K562 (cell line): ENCODE data around the gene TMEM72. TPM values are rescaled to one million over a fixed set of nuclear protein-coding genes. Genes with fewer than 3 reads are reported as not detected.

Experiments used
- ATAC-seq: fragments of 200-7000 bp; cut with Tn5 transposase; 3 replicates; pipeline ENCODE4 v1.9.1; 2020; ENCODE audit warnings: moderate library complexity
- BruUV-seq: library from RNA; stranded (reverse); fragments of 400-500 nt; replicated peaks from 2 replicates; lab custom pipeline; 2021; lab: Mats Ljungman, UMichigan
- CTCF ChIA-PET: fragments of 300-600 bp; formaldehyde crosslinking; extraction: SDS; loops from one replicate; lab custom pipeline; 2021; ENCODE audit warnings: low intra/inter-chr PET ratio; lab: Yijun Ruan, JAX
- POLR2A ChIA-PET: fragments of 300-600, 350-650 bp; sonication (Branson Sonifier 250); formaldehyde crosslinking; extraction: SDS; loops from one replicate; lab custom pipeline; 2021; ENCODE audit warnings: antibody characterized with exemption, inconsistent platforms; lab: Yijun Ruan, JAX
- DNase-seq, 4 experiments: peaks; one replicate each; pipeline versions ENCODE4 v3.0.0 to v3.0.0-alpha.2; 2011 to 2018; ENCODE audit warnings: low spot score in 3 of 4, mixed read lengths in 3 of 4; ENCODE audit errors: extremely low read depth in 1 of 4
- FAIRE-seq: peaks from 2 replicates; lab custom pipeline; 2011; peaks lifted over from hg19 to GRCh38; lab: Jason Lieb, UNC
- H2AFZ ChIP-seq: 2 replicates; pipeline ENCODE4 v1.6.0; 2011; ENCODE audit warnings: low read depth, low read length, control low read depth, inconsistent platforms
- H3K27ac ChIP-seq: fragments of 200-600 bp; 3 replicates; pipeline ENCODE4 v1.8.0; 2011; ENCODE audit warnings: low read depth, mild to moderate bottlenecking, control low read depth, inconsistent platforms, low read length, moderate library complexity, mixed read lengths; ENCODE audit errors: extremely low read depth
- H3K27me3 ChIP-seq, 2 experiments: fragments of 300-600 bp in 1 of 2; 2 replicates in 1 of 2; 3 replicates in 1 of 2; pipeline versions ENCODE4 v1.6.0 to v1.8.0; 2011; ENCODE audit warnings: inconsistent platforms in 2 of 2, low read length in 2 of 2, mild to moderate bottlenecking in 1 of 2, mixed read lengths in 1 of 2, moderate library complexity in 1 of 2; ENCODE audit not compliant: control insufficient read depth in 2 of 2, insufficient read depth in 2 of 2
- H3K36me3 ChIP-seq: fragments of 300-600 bp; 3 replicates; pipeline ENCODE4 v1.8.0; 2011; ENCODE audit warnings: mild to moderate bottlenecking, low read length, inconsistent platforms; ENCODE audit not compliant: control insufficient read depth, insufficient read depth
- H3K4me1 ChIP-seq, 2 experiments: fragments of 200-600 bp in 1 of 2; replicated peaks in 1 of 2; 2 replicates in 1 of 2; 3 replicates in 1 of 2; pipeline versions ENCODE4 v1.5.1 to v1.8.0; 2011; ENCODE audit warnings: inconsistent platforms in 2 of 2, low read length in 2 of 2, mild to moderate bottlenecking in 1 of 2, mixed read lengths in 1 of 2, moderate library complexity in 1 of 2; ENCODE audit not compliant: control insufficient read depth in 2 of 2, insufficient read depth in 2 of 2
- H3K4me2 ChIP-seq: 2 replicates; pipeline ENCODE4 v1.6.1; 2011; ENCODE audit warnings: low read length, control low read depth, inconsistent platforms, mixed read lengths; ENCODE audit not compliant: insufficient read depth
- H3K4me3 ChIP-seq: fragments of 200-600 bp; sonication (generic), shearing (Covaris generic); 2 replicates; pipeline ENCODE4 v1.5.1; 2016; ENCODE audit warnings: control low read depth, inconsistent platforms
- H3K79me2 ChIP-seq: fragments of 200-600 bp; 3 replicates; pipeline ENCODE4 v1.8.0; 2011; ENCODE audit warnings: low read length, inconsistent platforms; ENCODE audit not compliant: control insufficient read depth, insufficient read depth
- H3K9ac ChIP-seq, 2 experiments: 2 replicates each; pipeline versions ENCODE4 v1.6.0 to v1.6.1; 2011; ENCODE audit warnings: low read depth in 2 of 2, low read length in 2 of 2, control low read depth in 1 of 2, inconsistent platforms in 1 of 2, mild to moderate bottlenecking in 1 of 2, mixed read lengths in 1 of 2; ENCODE audit not compliant: insufficient read depth in 1 of 2
- H3K9me1 ChIP-seq: one replicate; pipeline ENCODE4 v1.6.0; 2011; ENCODE audit warnings: inconsistent platforms, mild to moderate bottlenecking, low read length, moderate library complexity; ENCODE audit not compliant: control insufficient read depth, insufficient read depth
- H3K9me3 ChIP-seq: replicated peaks from 2 replicates; pipeline ENCODE4 v1.5.1; 2011; ENCODE audit warnings: low read depth, low read length, inconsistent platforms; ENCODE audit not compliant: control insufficient read depth, insufficient read depth
- H4K20me1 ChIP-seq: replicated peaks from 2 replicates; pipeline ENCODE4 v1.6.1; 2011; ENCODE audit warnings: low read length, inconsistent platforms, mixed read lengths; ENCODE audit not compliant: control insufficient read depth, insufficient read depth
- CEBPG ChIP-seq, 3 experiments: fragments of 200-800 bp in 1 of 3; sonication (Bioruptor generic) in 1 of 3; sonication (generic) in 1 of 3; formaldehyde crosslinking in 1 of 3; IDR thresholded peaks in 2 of 3; conservative IDR thresholded peaks in 1 of 3; 2 replicates each; pipeline versions ENCODE4 v1.6.1 to v1.8.0; 2016 to 2022; ENCODE audit warnings: missing compliant biosample characterization in 2 of 3, missing genetic modification characterization in 2 of 3, mild to moderate bottlenecking in 1 of 3, missing genetic modification reagents in 1 of 3
- MLLT1 ChIP-seq, 2 experiments: fragments of 450-650 bp; IDR thresholded peaks; 2 replicates each; pipeline ENCODE4 v1.6.1; 2016
- SOX6 ChIP-seq: fragments of 450-650 bp; IDR thresholded peaks from 2 replicates; pipeline ENCODE4 v1.6.1; 2014; ENCODE audit warnings: mild to moderate bottlenecking
- TSC22D4 ChIP-seq: fragments of 450-650 bp; IDR thresholded peaks from 2 replicates; pipeline ENCODE4 v1.6.1; 2016; ENCODE audit warnings: missing genetic modification characterization, missing biosample characterization, control low read depth
- ZNF140 ChIP-seq: fragments of 250-450 bp; sonication (Bioruptor Pico); IDR thresholded peaks from 2 replicates; pipeline ENCODE4 v1.8.0; 2021; ENCODE audit warnings: moderate library complexity, mild to moderate bottlenecking, inconsistent platforms
- ZNF232 ChIP-seq: sonication (generic); formaldehyde crosslinking; IDR thresholded peaks from 2 replicates; pipeline ENCODE4 v1.8.0; 2022; ENCODE audit warnings: mild to moderate bottlenecking, missing genetic modification reagents
- ZNF280A ChIP-seq: fragments of 450-650 bp; IDR thresholded peaks from 2 replicates; pipeline ENCODE4 v1.6.1; 2018; ENCODE audit warnings: mild to moderate bottlenecking, low read depth; ENCODE audit not compliant: partially characterized antibody
- ZNF282 ChIP-seq: sonication (generic); formaldehyde crosslinking; IDR thresholded peaks from 2 replicates; pipeline ENCODE4 v1.8.1; 2023; ENCODE audit warnings: missing genetic modification reagents
- ZNF408 ChIP-seq: fragments of 250-450 bp; sonication (Bioruptor Pico); IDR thresholded peaks from 2 replicates; pipeline ENCODE4 v1.4.0; 2020; ENCODE audit warnings: low read depth, mild to moderate bottlenecking, moderate library complexity
- WGBS: fragments of 100-300 bp; shearing (Covaris generic); methylation state at CpG from one replicate; pipeline ENCODE4 v1.1.6; 2016; ENCODE audit warnings: low coverage, mixed read lengths; ENCODE audit not compliant: insufficient coverage; ENCODE audit errors: missing lambda C conversion rate; 5-methylcytosine and 5-hydroxymethylcytosine counted together
- in situ Hi-C: fragments of 300-500 bp; cut with MboI; formaldehyde crosslinking; loops from 4 replicates; pipeline ENCODE4 v1.15.0; 2018; ENCODE audit warnings: inconsistent platforms, mixed read lengths
- intact Hi-C: fragments of 100-400 bp; cut with micrococcal nuclease; formaldehyde crosslinking; loops from 2 replicates; pipeline ENCODE4 v1.14.2; 2022
- polyA plus RNA-seq, 8 experiments: library from polyadenylated mRNA; depleted of rRNA in 4 of 8; stranded (reverse) in 5 of 8; unstranded in 3 of 8; fragments of >200 nt; fragmentation: Nextera tagmentation in 2 of 8; fragmentation: Illumina TruSeq in 1 of 8; extraction: Ambion mirVana in 2 of 8; extraction: Trizol in 1 of 8; gene quantifications; 2 replicates each; pipeline versions ENCODE4 v1.2.1 to v1.2.3, GENCODE V29; 2011 to 2014; ENCODE audit warnings: inconsistent platforms in 1 of 8, missing spikeins in 1 of 8
- total RNA-seq, 7 experiments: library from RNA; depleted of rRNA in 6 of 7; stranded (reverse); fragments of >200 nt in 6 of 7; fragmentation: Illumina TruSeq in 2 of 7; extraction: Trizol in 2 of 7; gene quantifications; 2 replicates each; pipeline versions ENCODE4 v1.2.1 to v1.2.3, GENCODE V29; 2011 to 2021; ENCODE audit warnings: low replicate concordance in 1 of 7
- TF ChIP-seq, protein P1 (sequence below): sonication (generic); formaldehyde crosslinking; IDR thresholded peaks from 2 replicates; pipeline ENCODE4 v1.4.0; 2020; ENCODE audit warnings: mild to moderate bottlenecking, missing genetic modification reagents
- TF ChIP-seq, protein P2 (sequence below): fragments of 250-450 bp; sonication (Bioruptor Pico); IDR thresholded peaks from 2 replicates; pipeline ENCODE4 v1.8.0; 2021; ENCODE audit warnings: moderate library complexity, mild to moderate bottlenecking, inconsistent platforms

The TMEM72 gene
- total and polyA plus RNA-seq, 9 of the 15 experiments (the other 6 are each of a cell fraction or from before 2014, with no cell fraction given): not detected

- TF ChIP-seq, protein P1, sequence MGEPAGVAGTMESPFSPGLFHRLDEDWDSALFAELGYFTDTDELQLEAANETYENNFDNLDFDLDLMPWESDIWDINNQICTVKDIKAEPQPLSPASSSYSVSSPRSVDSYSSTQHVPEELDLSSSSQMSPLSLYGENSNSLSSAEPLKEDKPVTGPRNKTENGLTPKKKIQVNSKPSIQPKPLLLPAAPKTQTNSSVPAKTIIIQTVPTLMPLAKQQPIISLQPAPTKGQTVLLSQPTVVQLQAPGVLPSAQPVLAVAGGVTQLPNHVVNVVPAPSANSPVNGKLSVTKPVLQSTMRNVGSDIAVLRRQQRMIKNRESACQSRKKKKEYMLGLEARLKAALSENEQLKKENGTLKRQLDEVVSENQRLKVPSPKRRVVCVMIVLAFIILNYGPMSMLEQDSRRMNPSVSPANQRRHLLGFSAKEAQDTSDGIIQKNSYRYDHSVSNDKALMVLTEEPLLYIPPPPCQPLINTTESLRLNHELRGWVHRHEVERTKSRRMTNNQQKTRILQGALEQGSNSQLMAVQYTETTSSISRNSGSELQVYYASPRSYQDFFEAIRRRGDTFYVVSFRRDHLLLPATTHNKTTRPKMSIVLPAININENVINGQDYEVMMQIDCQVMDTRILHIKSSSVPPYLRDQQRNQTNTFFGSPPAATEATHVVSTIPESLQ (CRISPR knock-in tag): no peak
- no peak for TF ChIP-seq ZNF280A
- TF ChIP-seq ZNF232 (CRISPR knock-in tag): no peak
Observed at GRCh38 chr10:44968091-44968490, 57.0 kb downstream of the TMEM72 start (continued).

GRCh38 chr10:44968500-44969400, 57.6 kb downstream of the TMEM72 start:
- Histone ChIP-seq H3K9me3 (no peaks in the 10 kb centered on the region), H3K4me3 (no peak overlapping the region), H3K27ac (no peak overlapping the region), H3K4me2 (no peak overlapping the region), H3K4me1 (peaks cover 12 to 14% of the 10 kb centered on the region in 2 experiments), H3K9me1 (no peaks in the 10 kb centered on the region), H3K27me3 (peaks cover 0 to 19% of the 10 kb centered on the region in 2 experiments; a peak in 2 of 5 replicates), H3K79me2 (no peaks in the 10 kb centered on the region), H3K9ac (no peak overlapping the region), H2AFZ (peak overlapping the region; percentile 33; the same call in 1 of the 2 replicates), H3K36me3 (no peaks in the 10 kb centered on the region), H4K20me1 (no peaks in the 10 kb centered on the region)
- ChIA-PET POLR2A (interaction anchor here (0.6 kb wide), 1 partner anchor 45 kb away, joined by 4 read pairs; no protein-coding TSS in a partner anchor), CTCF (no interaction called here)
- ATAC-seq: no peak
- WGBS: 8% methylated on average over 11 of the region's 11 CpGs
- peak; percentile 78 for FAIRE-seq
- no TSS peak for BruUV-seq
- intact Hi-C loops (no loop called here), in situ Hi-C loops (no loop called here)
- no peak for DNase-seq
- no peak for TF ChIP-seq ZNF408 (CRISPR knock-in tag)
- TF ChIP-seq SOX6: no peak
- TF ChIP-seq MLLT1 (IDR thresholded peaks at IDR 0.05): 0 out of 4 replicates have a peak, but pooled peaks of 1 of the 2 experiments have one; percentile 53
- TF ChIP-seq CEBPG (CRISPR knock-in tag; IDR thresholded peaks at IDR 0.05): no peak
- TF ChIP-seq CEBPG (tag; conservative IDR thresholded peaks at IDR 0.05 in 1 of 2, IDR thresholded peaks at IDR 0.05 in 1 of 2): 0 out of 4 replicates have a peak, but pooled peaks of 1 of the 2 experiments have one; percentile 41
- no peak for TF ChIP-seq ZNF282 (CRISPR knock-in tag)
- TF ChIP-seq ZNF140 (CRISPR knock-in tag): no peak
- TF ChIP-seq TSC22D4 (tag): peak; percentile 82; the same call in 1 of the 2 replicates
- TF ChIP-seq, protein P2, sequence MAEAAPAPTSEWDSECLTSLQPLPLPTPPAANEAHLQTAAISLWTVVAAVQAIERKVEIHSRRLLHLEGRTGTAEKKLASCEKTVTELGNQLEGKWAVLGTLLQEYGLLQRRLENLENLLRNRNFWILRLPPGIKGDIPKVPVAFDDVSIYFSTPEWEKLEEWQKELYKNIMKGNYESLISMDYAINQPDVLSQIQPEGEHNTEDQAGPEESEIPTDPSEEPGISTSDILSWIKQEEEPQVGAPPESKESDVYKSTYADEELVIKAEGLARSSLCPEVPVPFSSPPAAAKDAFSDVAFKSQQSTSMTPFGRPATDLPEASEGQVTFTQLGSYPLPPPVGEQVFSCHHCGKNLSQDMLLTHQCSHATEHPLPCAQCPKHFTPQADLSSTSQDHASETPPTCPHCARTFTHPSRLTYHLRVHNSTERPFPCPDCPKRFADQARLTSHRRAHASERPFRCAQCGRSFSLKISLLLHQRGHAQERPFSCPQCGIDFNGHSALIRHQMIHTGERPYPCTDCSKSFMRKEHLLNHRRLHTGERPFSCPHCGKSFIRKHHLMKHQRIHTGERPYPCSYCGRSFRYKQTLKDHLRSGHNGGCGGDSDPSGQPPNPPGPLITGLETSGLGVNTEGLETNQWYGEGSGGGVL (CRISPR knock-in tag): no peak
